GM23338 (cell line): ENCODE measurements around the gene AGFG1. TPM values are rescaled to one million over a fixed set of nuclear protein-coding genes. Genes with fewer than 3 reads are reported as not detected.

ENCODE experiments used
- ATAC-seq: fragments of 200-7000 bp; cut with Tn5 transposase; 3 replicates; pipeline ENCODE4 v1.9.1; 2020
- DNase-seq: peaks from one replicate; pipeline ENCODE4 v3.0.0-alpha.2; 2015; ENCODE audit warnings: low spot score
- H2AFZ ChIP-seq: fragments of 200-600 bp; sonication (generic); 2 replicates; pipeline ENCODE4 v1.8.0; 2016; ENCODE audit warnings: antibody characterized with exemption, mild to moderate bottlenecking, moderate library complexity
- H3F3A ChIP-seq: fragments of 200-600 bp; sonication (generic); replicated peaks from 2 replicates; pipeline ENCODE4 v1.8.0; 2017; ENCODE audit warnings: antibody characterized with exemption, mixed run types, low read depth
- H3K27ac ChIP-seq: fragments of 200-600 bp; sonication (generic); 2 replicates; pipeline ENCODE4 v1.6.1; 2016; ENCODE audit warnings: low read depth
- H3K27me3 ChIP-seq: fragments of 200-600 bp; sonication (generic); 2 replicates; pipeline ENCODE4 v1.8.0; 2016; ENCODE audit warnings: mild to moderate bottlenecking, mixed run types, moderate library complexity; ENCODE audit not compliant: insufficient read depth
- H3K36me3 ChIP-seq: fragments of 200-600 bp; sonication (generic); 2 replicates; pipeline ENCODE4 v1.8.0; 2016; ENCODE audit warnings: mild to moderate bottlenecking; ENCODE audit not compliant: insufficient read depth
- H3K4me1 ChIP-seq: fragments of 200-600 bp; sonication (generic); 2 replicates; pipeline ENCODE4 v1.8.0; 2016; ENCODE audit warnings: mild to moderate bottlenecking, moderate library complexity; ENCODE audit not compliant: insufficient read depth
- H3K4me2 ChIP-seq: fragments of 200-600 bp; sonication (generic); 2 replicates; pipeline ENCODE4 v1.7.1; 2017; ENCODE audit warnings: mixed run types
- H3K4me3 ChIP-seq: fragments of 200-600 bp; sonication (generic); 2 replicates; pipeline ENCODE4 v1.6.1; 2016; ENCODE audit warnings: mixed run types
- H3K79me2 ChIP-seq: fragments of 200-600 bp; sonication (generic); replicated peaks from 2 replicates; pipeline ENCODE4 v1.8.0; 2017; ENCODE audit warnings: mild to moderate bottlenecking; ENCODE audit not compliant: insufficient read depth
- H3K9me2 ChIP-seq: fragments of 200-600 bp; sonication (generic); 2 replicates; pipeline ENCODE4 v1.8.0; 2017; ENCODE audit not compliant: insufficient read depth
- H4K20me1 ChIP-seq: fragments of 200-600 bp; sonication (generic); replicated peaks from 2 replicates; pipeline ENCODE4 v1.8.0; 2017; ENCODE audit warnings: mild to moderate bottlenecking; ENCODE audit not compliant: insufficient read depth
- H3K27ac Mint-ChIP-seq: 2 replicates; pipeline ENCODE4 v1.8.0; 2020; ENCODE audit warnings: inconsistent platforms, mild to moderate bottlenecking, moderate library complexity, mixed read lengths
- H3K27me3 Mint-ChIP-seq: 3 replicates; pipeline ENCODE4 v1.8.0; 2022; ENCODE audit warnings: low read depth, mild to moderate bottlenecking, moderate library complexity, mixed read lengths, inconsistent platforms; ENCODE audit not compliant: insufficient read depth, poor library complexity
- H3K36me3 Mint-ChIP-seq: 3 replicates; pipeline ENCODE4 v1.8.0; 2021; ENCODE audit warnings: low read depth, mild to moderate bottlenecking, inconsistent platforms, moderate library complexity, mixed read lengths
- H3K4me1 Mint-ChIP-seq: 3 replicates; pipeline ENCODE4 v1.8.0; 2020; ENCODE audit warnings: mild to moderate bottlenecking, inconsistent platforms, mixed read lengths
- H3K4me3 Mint-ChIP-seq: 3 replicates; pipeline ENCODE4 v1.8.0; 2021; ENCODE audit warnings: moderate library complexity, mild to moderate bottlenecking, inconsistent platforms, mixed read lengths
- H3K9me3 Mint-ChIP-seq: 3 replicates; pipeline ENCODE4 v1.8.0; 2020; ENCODE audit warnings: moderate library complexity, mild to moderate bottlenecking, inconsistent platforms, mixed read lengths
- CREB1 ChIP-seq: fragments of 250-450 bp; sonication (Bioruptor Pico); IDR thresholded peaks from 2 replicates; pipeline ENCODE4 v1.5.0; 2020; ENCODE audit warnings: low read depth, mild to moderate bottlenecking, moderate library complexity
- CTCF ChIP-seq, 2 experiments: fragments of 200-600 bp in 1 of 2; sonication (generic) in 1 of 2; conservative IDR thresholded peaks; 2 replicates each; pipeline versions ENCODE4 v1.5.1 to v1.6.1; 2016 to 2017; ENCODE audit warnings: antibody characterized with exemption in 2 of 2, low read depth in 2 of 2, mild to moderate bottlenecking in 2 of 2, moderate library complexity in 1 of 2
- EZH2 ChIP-seq: fragments of 200-600 bp; sonication (generic); IDR thresholded peaks from one replicate; pipeline ENCODE4 v1.8.0; 2017; ENCODE audit warnings: antibody characterized with exemption, mild to moderate bottlenecking, low read depth; ENCODE audit not compliant: unreplicated experiment
- EZH2phosphoT487 ChIP-seq: fragments of 200-600 bp; sonication (generic); IDR thresholded peaks from one replicate; pipeline ENCODE4 v1.8.1; 2018; ENCODE audit warnings: antibody characterized with exemption; ENCODE audit not compliant: unreplicated experiment
- JUNB ChIP-seq: IDR thresholded peaks from one replicate; pipeline ENCODE4 v1.6.1; 2016; ENCODE audit warnings: antibody characterized with exemption; ENCODE audit not compliant: unreplicated experiment
- NANOG ChIP-seq: IDR thresholded peaks from 2 replicates; pipeline ENCODE4 v1.6.1; 2016; ENCODE audit warnings: antibody characterized with exemption, borderline replicate concordance
- POLR2AphosphoS5 ChIP-seq: IDR thresholded peaks from 2 replicates; pipeline ENCODE4 v1.6.1; 2016; ENCODE audit warnings: antibody characterized with exemption, low read depth
- REST ChIP-seq: IDR thresholded peaks from one replicate; pipeline ENCODE4 v1.6.1; 2018; ENCODE audit warnings: antibody characterized with exemption; ENCODE audit not compliant: unreplicated experiment
- STAT1 ChIP-seq: IDR thresholded peaks from one replicate; pipeline ENCODE4 v1.6.1; 2016; ENCODE audit warnings: antibody characterized with exemption; ENCODE audit not compliant: unreplicated experiment
- ZNF331 ChIP-seq: fragments of 250-450 bp; sonication (Bioruptor Pico); IDR thresholded peaks from 2 replicates; pipeline ENCODE4 v1.5.0; 2020; ENCODE audit warnings: low read depth, mild to moderate bottlenecking, moderate library complexity
- polyA plus RNA-seq: library from polyadenylated mRNA; unstranded; fragments of >200 nt; fragmentation: Nextera tagmentation; extraction: Ambion mirVana; gene quantifications from 2 replicates; pipeline ENCODE4 v1.2.1, GENCODE V29; 2016
- total RNA-seq: library from RNA; depleted of rRNA; stranded (reverse); fragments of >200 nt; shearing (Covaris generic); gene quantifications from 2 replicates; pipeline ENCODE4 v1.2.3, GENCODE V29; 2014
- TF ChIP-seq, protein P1 (sequence below): fragments of 250-450 bp; sonication (Bioruptor Pico); IDR thresholded peaks from 2 replicates; pipeline ENCODE4 v1.5.0; 2020; ENCODE audit warnings: mild to moderate bottlenecking, moderate library complexity
- TF ChIP-seq, protein P2 (sequence below): IDR thresholded peaks from 2 replicates; pipeline ENCODE4 v1.6.1; 2016; ENCODE audit warnings: antibody characterized with exemption

Gene AGFG1
- total and polyA plus RNA-seq, 2 experiments from 2014 or later = 14.5 to 113 TPM

DNA sequence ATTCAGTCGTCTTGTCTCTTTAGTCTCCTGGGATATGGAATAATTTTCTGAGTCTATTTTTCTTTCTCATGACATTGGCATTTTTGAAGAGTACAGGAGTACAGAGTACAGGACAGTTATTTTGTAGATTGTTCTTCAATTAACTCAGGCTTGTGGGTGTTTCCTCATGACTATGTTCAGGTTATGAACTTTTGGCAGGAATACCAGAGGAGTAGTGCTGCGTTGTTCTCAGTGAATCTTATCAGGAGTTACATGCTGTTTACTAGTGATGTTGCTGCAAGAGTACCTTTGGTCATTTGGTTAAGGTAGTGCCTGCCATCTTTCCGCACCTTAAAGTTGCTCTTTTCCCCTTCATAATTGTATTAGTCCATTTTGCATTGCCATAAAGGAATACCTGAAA lies 41.3 kb upstream of the AGFG1 start (continued):
- TF ChIP-seq, protein P1, sequence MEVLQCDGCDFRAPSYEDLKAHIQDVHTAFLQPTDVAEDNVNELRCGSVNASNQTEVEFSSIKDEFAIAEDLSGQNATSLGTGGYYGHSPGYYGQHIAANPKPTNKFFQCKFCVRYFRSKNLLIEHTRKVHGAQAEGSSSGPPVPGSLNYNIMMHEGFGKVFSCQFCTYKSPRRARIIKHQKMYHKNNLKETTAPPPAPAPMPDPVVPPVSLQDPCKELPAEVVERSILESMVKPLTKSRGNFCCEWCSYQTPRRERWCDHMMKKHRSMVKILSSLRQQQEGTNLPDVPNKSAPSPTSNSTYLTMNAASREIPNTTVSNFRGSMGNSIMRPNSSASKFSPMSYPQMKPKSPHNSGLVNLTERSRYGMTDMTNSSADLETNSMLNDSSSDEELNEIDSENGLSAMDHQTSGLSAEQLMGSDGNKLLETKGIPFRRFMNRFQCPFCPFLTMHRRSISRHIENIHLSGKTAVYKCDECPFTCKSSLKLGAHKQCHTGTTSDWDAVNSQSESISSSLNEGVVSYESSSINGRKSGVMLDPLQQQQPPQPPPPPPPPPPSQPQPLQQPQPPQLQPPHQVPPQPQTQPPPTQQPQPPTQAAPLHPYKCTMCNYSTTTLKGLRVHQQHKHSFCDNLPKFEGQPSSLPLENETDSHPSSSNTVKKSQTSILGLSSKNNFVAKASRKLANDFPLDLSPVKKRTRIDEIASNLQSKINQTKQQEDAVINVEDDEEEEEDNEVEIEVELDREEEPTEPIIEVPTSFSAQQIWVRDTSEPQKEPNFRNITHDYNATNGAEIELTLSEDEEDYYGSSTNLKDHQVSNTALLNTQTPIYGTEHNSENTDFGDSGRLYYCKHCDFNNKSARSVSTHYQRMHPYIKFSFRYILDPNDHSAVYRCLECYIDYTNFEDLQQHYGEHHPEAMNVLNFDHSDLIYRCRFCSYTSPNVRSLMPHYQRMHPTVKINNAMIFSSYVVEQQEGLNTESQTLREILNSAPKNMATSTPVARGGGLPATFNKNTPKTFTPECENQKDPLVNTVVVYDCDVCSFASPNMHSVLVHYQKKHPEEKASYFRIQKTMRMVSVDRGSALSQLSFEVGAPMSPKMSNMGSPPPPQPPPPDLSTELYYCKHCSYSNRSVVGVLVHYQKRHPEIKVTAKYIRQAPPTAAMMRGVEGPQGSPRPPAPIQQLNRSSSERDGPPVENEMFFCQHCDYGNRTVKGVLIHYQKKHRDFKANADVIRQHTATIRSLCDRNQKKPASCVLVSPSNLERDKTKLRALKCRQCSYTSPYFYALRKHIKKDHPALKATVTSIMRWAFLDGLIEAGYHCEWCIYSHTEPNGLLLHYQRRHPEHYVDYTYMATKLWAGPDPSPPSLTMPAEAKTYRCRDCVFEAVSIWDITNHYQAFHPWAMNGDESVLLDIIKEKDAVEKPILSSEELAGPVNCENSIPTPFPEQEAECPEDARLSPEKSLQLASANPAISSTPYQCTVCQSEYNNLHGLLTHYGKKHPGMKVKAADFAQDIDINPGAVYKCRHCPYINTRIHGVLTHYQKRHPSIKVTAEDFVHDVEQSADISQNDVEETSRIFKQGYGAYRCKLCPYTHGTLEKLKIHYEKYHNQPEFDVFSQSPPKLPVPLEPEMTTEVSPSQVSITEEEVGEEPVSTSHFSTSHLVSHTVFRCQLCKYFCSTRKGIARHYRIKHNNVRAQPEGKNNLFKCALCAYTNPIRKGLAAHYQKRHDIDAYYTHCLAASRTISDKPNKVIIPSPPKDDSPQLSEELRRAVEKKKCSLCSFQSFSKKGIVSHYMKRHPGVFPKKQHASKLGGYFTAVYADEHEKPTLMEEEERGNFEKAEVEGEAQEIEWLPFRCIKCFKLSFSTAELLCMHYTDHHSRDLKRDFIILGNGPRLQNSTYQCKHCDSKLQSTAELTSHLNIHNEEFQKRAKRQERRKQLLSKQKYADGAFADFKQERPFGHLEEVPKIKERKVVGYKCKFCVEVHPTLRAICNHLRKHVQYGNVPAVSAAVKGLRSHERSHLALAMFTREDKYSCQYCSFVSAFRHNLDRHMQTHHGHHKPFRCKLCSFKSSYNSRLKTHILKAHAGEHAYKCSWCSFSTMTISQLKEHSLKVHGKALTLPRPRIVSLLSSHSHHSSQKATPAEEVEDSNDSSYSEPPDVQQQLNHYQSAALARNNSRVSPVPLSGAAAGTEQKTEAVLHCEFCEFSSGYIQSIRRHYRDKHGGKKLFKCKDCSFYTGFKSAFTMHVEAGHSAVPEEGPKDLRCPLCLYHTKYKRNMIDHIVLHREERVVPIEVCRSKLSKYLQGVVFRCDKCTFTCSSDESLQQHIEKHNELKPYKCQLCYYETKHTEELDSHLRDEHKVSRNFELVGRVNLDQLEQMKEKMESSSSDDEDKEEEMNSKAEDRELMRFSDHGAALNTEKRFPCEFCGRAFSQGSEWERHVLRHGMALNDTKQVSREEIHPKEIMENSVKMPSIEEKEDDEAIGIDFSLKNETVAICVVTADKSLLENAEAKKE (CRISPR knock-in tag) = no peak
- TF ChIP-seq ZNF331 (CRISPR knock-in tag) = no peak
- TF ChIP-seq CREB1 (CRISPR knock-in tag) = no peak
- no peak for TF ChIP-seq JUNB

- Histone ChIP-seq H3K79me2 (no peaks in the 10 kb centered on the region), H3K4me2 (no peak overlapping the region), H3K27ac (no peak overlapping the region), H3F3A (no peaks in the 10 kb centered on the region), H4K20me1 (no peaks in the 10 kb centered on the region), H2AFZ (no peak overlapping the region), H3K27me3 (no peaks in the 10 kb centered on the region), H3K36me3 (peaks cover 5% of the 10 kb centered on the region; the same call in 1 of the 2 replicates), H3K4me1 (no peaks in the 10 kb centered on the region), H3K4me3 (no peak overlapping the region), H3K9me2 (no peaks in the 10 kb centered on the region)
- H3K9me3 Mint-ChIP-seq = peaks cover 30% of the 10 kb centered on the region
- no peak for DNase-seq
- H3K36me3 Mint-ChIP-seq = peaks cover 12% of the 10 kb centered on the region
- H3K27ac Mint-ChIP-seq = no peak overlapping the region
- H3K4me3 Mint-ChIP-seq = no peak overlapping the region
- no peak for ATAC-seq
- H3K27me3 Mint-ChIP-seq = peaks cover 8% of the 10 kb centered on the region
- TF ChIP-seq STAT1 = no peak
- TF ChIP-seq REST = no peak
- TF ChIP-seq CTCF (conservative IDR thresholded peaks at IDR 0.05; ENCODE audit: low read depth in 2 of 2) = no peak
- no peak for TF ChIP-seq CREB1 (CRISPR knock-in tag)
- TF ChIP-seq EZH2 = no peak
- no peak for TF ChIP-seq NANOG
- no peak for TF ChIP-seq ZNF331 (CRISPR knock-in tag)
- no peak for TF ChIP-seq POLR2AphosphoS5
- TF ChIP-seq EZH2phosphoT487 = no peak
- TF ChIP-seq, protein P2, sequence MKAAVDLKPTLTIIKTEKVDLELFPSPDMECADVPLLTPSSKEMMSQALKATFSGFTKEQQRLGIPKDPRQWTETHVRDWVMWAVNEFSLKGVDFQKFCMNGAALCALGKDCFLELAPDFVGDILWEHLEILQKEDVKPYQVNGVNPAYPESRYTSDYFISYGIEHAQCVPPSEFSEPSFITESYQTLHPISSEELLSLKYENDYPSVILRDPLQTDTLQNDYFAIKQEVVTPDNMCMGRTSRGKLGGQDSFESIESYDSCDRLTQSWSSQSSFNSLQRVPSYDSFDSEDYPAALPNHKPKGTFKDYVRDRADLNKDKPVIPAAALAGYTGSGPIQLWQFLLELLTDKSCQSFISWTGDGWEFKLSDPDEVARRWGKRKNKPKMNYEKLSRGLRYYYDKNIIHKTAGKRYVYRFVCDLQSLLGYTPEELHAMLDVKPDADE = no peak
- no peak for TF ChIP-seq JUNB
- no peaks in the 10 kb centered on the region for H3K4me1 Mint-ChIP-seq
Measured at GRCh38 chr2:227433171-227433570, 38.8 kb upstream of the AGFG1 start.
